HG03520 (cell line): ENCODE measurements around the gene C19orf44.
"Not testable (repeated sequence)": the region's sequence is repeated elsewhere in the genome, so short reads cannot be mapped to it uniquely, and the experiment has no call there.

ENCODE experiments used
- ATAC-seq: cut with Tn5 transposase; IDR thresholded peaks from one replicate; pipeline ENCODE4 v1.9.1; 2021; ENCODE audit warnings: mild to moderate bottlenecking, moderate library complexity; ENCODE audit not compliant: unreplicated experiment

Gene C19orf44

DNA sequence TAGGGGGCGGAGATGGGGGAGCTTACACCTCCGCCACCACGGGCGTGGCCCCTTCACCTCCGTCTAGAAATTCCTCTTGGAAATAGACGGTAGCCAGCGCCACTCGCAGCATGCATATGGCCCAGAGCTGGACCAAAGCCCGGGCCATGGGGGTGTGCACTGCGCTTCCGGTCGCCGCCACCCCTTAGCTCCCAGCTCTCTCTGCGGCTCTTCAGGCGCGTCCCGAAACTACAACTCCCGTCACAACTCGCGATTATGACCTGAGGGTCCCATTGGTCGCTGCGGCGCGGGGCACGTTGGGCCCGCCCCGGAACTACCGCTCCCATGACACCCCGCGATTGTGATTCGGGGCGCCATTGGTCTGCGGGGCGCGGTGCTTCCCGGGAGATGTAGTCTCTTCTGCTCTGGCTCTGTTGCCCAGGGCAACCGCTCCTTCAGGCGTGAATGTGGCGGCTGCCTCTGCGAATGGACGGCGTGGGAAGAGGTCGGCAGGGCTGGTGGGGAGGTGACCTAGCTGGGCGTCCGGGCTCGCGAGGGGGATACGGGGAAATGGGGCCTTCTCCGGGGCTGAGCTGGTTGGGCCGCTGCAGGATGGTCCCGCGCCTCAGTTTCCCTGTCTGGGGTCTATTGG, at the start of gene C19orf44, which contains the start of gene CALR3:
TSS of gene C19orf44 (plus strand) at position 413 of the 631 bp plus-strand sequence. CDS start 4,399 bp downstream, outside the sequence.
TSS of gene CALR3 (minus strand) at position 186 of the 631 bp plus-strand sequence. CDS start at position 148, 38 bp downstream.
- peak; percentile 92 for ATAC-seq

DNA sequence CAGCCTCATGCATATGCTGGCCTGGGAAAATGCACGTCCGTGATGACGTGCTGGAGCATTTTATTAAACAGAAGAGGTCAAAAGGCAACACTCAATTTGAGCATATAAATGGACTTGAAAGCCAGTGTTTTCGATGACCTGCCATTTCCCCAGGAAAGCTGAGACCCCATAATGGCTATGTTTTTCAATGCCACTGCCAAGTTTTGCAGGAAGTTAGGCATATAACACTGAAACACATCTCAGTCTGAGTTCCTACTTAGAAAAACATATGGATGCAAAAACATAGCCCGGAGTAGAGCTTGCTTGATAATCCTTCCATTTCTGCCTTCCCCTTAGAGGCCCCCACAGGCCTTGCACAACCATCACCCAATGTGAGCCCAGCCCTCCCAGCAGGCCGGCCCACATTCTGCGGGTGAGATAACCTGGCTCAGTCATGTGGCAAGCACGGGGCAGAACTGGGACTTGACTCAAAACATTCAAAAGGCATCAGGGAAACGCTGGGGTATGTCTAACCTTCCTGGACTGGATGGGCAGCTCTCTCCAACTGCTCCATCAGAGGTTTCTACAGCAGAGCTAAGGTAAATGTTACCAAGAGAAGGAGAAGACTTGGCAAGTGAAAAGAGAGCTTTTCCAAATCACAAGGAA, 49.3 kb upstream of the C19orf44 start:
- no peak for ATAC-seq

DNA sequence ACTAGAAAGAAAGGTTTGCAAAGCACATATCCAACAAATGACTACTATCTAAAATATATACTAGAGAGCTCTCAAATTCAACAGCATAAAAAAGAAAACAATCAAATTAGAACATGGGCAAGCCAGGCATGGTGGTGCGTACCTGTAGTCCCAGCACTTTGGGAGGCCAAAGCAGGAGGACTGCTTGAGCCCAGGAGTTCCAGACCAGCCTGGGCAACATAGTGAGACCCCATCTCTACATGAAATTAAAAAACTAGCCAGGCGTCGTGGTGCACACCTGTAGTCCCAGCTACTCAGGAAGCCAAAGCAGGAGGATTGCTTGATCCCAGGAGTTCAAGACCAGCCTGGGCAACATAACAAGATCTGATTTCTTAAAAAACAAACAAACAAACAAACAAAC, 47.3 kb upstream of the C19orf44 start:
- not testable (repeated sequence) for ATAC-seq

DNA sequence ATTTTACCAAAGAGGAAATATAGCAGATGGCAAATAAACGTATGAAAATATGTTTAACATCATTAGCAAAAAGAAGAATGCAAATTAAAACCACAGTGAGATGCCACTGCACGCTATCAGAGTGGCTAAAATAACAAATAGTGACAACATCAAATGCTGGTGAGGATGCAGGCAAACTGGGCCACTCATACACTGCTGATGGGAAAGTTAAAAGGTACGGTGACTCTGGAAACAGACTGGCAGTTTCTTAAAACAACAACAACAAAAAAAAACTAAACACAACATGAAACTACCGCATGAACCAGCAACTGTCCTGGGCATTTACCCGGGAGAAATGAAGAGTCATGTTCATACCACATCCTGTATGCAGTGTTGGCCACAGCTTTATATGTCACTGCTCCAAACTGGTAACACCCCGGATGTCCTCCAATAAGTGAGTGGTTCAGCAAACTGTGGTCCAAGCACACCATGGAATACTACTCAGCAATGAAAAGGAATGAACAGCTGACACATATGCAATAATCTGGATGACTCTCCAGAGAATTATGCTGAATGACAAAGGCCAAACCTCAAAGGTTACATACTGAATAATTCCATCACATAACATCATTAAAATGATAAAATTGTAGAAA, 46.7 kb upstream of the C19orf44 start:
- ATAC-seq: peak; percentile 44

DNA sequence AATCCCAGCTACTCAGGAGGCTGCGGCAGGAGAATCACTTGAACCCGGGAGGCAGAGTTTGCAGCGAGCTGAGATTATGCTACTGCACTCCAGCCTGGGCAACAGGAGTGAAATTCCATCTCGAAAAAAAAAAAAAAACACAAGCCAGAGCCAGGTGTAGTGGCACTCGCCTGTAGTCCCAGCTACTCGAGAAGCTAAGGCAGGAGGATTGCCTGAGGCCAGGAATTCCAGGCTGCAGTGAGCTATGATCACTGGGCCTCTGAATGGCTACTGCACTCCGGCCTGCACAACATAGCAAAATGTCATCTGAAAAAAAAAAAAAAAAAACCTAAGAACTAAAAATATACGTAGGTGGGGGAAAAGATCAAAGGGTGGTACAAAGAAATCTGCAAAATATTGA, 43.9 kb upstream of the C19orf44 start:
- ATAC-seq: no peak

DNA sequence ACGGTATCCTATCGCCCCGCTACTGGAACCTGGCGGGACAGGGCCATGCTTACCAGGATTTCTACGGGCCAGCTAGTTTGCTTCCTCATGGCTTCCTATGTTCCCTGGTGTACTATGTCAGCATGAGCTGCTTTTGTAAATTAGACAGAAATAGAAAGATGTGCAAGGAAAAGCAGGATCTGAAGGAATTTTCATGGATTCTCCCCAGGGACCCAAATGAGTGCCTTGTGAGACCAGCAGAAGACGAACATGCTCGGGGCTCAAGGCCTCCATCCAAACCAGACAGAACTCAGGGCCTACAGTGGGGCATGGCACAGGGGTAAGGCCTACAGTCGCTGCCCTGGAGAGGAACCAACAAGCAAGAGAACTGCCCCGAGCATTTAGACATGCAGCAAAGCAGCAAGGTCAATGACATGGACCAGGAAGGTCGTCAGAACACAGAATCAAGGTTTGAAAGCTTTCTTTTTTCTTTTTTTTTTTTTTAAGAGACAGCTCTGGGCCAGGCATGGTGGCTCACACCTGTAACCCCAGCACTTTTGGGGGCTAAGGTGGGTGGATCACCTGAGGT, 41.8 kb upstream of the C19orf44 start:
- ATAC-seq: no peak

DNA sequence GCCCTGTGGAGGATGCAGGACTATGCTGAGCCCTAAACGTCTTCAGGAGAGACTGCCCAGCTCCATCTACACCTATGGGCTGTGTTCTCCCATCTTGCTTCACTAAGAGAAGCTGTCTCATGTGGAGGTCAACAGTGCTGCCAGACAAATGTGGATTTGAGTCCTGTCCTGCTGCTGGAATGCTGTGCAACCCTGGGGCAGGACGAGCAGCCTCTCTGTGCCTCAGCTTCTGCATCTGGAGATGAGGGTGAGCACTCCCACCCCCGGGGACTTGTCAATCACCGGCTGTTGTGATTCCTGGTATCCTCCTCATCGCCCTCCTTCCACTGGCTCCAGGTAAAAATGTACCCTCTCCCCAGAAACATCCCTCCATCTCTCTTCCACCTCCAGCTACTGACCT, 40.7 kb upstream of the C19orf44 start:
- ATAC-seq: no peak

DNA sequence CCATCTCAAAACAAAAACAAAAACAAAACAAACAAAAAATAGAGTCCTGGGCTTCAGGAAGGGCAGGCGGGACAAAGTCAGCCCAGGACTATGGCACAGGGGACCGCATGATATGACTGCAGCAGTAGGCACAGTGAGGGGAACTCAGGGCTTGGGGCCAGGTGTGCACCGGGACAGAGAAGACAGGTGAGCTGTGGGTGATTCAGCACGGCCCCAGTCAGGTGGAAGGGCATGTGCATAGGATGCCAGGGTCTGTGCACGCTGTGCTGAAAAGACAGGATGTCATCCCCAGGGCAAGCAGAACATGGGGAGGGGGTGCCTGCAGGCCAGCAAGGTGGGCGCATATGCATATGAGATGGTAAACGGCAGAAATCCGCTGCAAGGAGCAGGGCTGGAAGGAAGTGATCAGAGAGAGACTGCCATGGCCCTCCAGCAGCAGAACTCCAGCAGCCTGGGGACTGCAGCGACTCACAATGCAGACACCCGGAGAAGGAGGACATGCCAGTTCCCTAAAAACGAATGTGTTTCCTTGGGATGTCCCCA, 39.5 kb upstream of the C19orf44 start:
- no peak for ATAC-seq

DNA sequence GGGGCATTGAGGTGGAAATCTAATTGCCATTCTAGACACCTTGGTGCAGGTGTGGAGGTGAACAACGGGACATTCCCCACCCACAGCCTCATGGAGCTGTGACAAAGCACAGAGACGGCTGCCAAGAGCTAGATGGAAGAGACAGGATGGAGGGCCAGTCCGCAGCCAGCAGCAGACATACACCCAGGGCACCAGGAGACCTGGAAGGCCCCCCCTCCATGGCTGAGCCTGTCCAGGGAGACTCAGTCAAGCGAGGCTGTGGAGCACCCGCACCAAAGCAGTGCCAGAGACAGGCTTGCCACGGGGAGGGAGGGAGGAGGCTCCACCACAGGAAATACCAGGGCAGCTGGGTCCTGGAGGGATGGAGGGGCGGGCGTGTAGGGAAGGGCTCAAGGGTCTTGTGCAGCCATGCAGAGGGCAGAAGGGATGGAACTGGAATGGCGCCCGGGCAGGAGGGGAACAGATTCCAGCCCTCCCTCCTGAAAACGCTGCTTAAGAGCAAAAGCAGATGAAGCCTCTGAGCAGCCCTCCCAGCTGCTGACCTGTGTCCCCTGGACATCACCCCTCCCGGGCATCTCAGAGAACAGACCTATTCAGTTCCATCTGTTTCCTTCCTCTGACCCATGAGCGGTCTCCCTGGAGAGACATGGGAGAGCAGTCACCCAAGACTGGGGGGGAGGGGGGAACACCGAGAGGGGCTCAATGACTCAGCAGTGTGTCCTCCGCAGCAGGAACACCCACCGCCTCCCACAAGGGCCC, 38.8 kb upstream of the C19orf44 start:
- ATAC-seq: no peak

DNA sequence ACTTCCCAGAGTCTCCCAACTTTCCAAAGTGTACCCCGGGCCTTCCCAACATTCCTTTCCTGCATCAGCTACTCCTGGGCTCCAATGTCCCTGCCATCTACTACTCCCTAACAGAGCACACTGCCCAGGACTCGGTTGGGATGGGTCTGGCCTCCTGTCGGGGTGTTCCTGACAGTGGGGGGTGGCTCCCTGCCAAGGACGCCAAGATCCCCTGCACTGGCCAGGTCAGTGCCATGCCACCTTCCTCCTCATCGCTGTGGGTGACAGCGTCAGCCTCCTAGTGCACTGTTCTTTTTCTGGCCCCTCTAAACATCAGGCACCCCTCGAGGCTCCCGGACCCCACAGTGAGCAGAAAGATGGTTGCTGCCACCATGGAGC, 38.3 kb upstream of the C19orf44 start:
- no peak for ATAC-seq

DNA sequence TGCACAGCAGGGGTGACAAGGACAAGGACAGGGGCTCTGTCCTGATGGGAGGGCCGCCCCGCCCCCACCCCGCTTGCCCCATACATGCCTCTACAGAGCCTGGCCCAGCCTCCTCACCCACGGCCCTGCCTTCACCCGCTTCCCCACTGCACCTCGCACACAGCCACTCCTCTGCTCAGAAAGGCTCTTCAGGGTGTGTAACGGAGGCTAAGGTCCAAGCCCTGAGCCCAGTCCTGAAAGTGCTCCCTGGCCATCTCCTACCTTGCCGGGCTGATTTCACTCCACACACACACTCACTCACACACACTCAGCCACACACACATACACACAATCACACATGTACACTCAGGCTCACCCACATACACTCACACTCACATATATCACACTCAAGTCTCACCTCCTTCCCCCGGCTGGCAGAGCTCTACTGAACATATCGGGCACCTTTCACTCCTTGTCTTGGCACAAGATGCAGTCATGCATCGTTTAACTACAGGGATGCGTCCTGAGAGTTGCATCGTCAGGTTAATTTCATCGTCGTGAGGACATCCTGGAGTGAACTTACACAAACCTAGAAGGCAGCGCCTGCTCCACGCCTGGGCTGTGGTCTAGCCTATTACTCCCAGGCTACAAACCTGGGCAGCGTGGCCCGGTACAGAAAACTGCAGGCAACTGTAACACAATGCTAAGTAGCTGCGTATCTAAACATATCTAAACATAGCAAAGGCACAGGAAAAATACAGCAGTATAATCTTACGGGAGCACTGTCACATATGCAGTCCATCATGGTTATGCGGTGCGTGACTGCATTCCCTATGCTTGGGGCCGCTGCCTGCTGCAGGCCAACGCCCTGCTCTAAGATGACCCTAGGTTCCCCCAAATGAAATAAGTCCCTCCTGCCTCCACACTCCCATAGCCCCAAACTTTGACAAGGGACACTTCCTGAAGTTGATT, 37.5 kb upstream of the C19orf44 start:
- ATAC-seq: no peak

DNA sequence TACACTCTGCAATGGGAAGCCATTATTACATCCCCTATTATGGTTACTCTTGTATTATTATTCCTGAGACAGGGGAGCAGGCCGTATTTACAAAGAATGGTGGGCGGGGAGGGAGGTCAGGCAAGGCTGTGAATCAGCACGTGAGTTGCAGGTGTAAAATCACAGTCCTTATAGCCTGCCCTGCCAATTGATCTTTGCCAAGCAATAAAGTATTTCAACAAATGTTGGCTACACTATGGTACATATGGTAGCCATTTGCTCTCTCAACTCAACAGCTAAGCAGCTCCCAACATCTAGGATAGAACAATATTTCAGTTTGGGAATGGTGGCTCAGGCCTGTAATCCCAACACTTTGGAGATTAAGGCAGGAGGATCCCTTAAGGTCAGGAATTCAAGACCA, 36.5 kb upstream of the C19orf44 start:
- no peak for ATAC-seq

DNA sequence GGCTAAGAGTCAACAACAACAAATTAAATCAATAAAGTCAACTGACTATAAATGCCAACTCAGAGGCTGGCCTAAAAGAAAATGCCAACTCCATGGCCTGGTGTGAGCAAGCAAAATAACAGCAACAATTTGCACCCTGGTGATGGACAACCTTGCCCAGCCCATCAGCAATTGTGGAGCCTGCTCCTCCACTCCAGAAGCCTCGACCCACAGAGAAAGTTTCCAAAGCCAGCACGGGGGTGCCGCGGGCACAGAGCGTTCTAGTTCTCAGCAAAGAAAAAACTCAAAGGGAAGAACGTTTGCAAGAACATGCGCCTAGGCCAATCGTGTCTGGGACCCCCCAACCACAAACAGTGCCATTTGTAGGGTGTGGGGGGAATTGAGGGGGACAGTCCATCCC, 35.7 kb upstream of the C19orf44 start:
- ATAC-seq: no peak

DNA sequence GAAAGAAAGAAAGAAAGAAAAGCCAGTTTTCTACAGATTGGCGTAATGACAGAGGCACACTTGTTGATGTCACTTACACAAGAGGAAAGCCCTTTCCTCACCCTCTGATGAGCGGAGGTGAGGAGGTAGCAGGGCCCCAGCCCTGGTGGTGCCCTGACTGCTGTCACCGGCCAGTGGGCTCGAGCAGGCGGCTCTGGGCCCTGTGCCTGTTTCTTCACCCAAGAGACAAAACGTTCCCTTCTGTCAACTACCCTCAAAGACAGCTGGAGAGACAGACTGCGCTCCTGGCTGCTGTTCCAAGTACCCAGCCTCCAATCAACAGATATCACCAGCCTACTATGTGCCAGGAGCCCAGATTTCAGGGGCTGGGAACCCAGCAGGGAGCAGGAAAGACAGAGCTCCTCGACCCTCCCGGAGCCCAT, 34.6 kb upstream of the C19orf44 start:
- ATAC-seq: no peak

DNA sequence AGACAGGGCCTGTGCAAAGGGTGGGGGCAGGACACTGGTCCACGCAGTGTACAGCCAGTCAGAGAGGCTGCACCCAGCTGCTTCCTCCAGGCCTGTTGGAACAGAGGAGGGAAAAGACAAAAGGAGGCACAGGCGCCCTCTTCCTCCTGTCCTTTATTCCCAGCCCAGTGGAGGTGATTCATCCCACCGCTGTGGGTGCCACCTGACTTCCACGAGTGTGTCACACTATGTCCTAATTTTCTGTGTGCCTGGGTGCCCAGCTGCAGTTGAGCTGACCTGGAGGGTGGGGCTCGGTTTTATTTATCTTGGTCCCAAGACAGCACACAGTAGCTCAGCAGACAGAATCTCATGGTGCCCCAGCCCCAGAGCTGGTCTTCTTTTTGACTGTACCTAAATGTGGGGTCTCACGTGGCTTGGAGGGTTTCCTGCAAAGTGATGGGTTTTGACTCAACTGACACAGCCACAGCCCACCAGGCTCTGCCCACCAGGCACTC, 33.4 kb upstream of the C19orf44 start:
- ATAC-seq: no peak

DNA sequence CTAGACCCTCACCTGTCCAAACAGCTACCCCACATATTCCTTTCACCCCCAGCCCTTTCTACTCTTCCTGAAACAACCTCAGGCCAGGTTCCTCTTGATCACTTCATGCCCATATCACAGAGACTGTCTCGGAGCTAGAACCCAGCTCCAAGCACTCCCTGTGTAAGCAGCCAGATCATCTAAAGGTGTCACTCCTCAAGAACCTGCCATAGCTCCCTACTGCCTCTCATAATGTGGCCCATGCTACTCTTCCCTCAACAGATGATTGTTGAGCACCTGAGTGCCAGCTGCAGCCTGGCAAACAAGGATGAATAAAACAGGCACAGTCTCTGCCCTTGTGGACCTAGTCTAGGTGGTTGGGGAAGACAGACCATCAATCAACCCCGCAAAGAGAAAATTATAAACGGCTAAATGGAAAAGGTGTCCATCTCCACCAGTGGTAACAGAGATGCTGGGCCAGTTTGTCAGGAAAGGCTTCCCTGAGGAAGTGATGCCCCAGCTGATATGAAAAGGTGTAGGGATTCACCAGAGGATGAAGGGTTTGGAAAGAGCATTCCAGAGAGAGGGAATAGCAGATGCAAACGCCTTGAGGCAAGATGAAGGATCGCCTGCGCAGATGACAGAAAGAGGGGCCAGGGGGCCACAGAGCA, 32.7 kb upstream of the C19orf44 start:
- no peak for ATAC-seq

DNA sequence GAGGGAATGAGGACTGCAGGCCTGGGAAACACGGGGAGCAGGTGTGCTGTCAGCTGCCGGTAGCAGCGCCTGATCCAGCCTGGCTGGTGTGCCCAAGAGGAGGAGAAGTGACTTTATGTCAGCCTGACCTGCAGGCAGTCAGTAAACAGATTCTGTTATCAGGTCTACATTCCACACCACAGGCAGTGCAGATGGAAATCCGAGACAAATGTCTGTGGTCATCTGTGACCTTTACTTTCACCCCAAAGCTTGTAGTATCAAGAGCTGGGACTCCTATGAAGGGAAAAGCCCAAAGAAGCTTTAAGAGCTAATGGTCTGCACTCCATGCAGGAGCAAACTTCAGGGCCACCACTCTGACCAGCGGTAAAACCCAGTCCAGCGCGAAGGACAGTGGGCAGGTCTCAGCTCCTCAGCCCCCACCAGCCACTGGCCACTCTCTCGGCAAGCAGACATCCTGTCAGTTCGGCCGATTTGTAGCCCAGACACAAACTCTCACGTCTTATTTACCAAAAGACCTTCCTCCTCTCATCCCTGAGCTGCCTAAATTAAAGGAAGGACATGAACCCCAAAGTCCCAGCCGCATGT, 32.1 kb upstream of the C19orf44 start:
- ATAC-seq: no peak

DNA sequence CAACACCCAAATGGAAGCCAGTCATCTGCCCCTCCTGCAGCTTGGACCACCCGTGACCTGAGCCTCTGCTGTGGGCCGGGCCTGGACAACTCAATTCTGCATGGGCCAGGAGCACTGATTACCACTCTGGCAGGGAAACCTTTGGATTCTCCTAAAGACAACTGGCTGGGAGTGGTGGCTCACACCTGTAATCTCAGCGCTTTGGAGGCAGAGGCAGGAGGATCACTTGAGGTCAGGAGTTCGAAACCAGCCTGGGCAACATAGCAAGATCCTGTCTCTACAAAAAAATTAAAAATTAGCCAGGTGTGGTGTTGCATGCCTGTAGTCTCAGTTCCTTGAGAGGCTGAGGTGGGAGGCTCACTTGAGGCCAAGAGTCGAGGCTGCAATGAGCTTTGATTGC, 31.0 kb upstream of the C19orf44 start:
- no peak for ATAC-seq
